T-helper 17 cell (primary cell): ENCODE measurements around the gene ABHD2. TPM values are rescaled to one million over a fixed set of nuclear protein-coding genes. Genes with fewer than 3 reads are reported as not detected.

Source experiments
- ATAC-seq: fragments of 150-1000 bp; cut with Tn5 transposase; 2 replicates; pipeline ENCODE4 v1.10.0; 2021; ENCODE audit warnings: mild to moderate bottlenecking, moderate library complexity
- DNase-seq, 3 donors: peaks; one replicate each; pipeline versions ENCODE4 v3.0.0 to v3.0.0-alpha.2; 2020 to 2021
- H3K9me3 ChIP-seq: one replicate; pipeline ENCODE4 v1.7.0; 2013; ENCODE audit warnings: low read length, mild to moderate bottlenecking; ENCODE audit not compliant: control insufficient read depth, poor library complexity, severe bottlenecking
- H3K27ac Mint-ChIP-seq: one replicate; pipeline ENCODE4 v1.8.0; 2022; ENCODE audit warnings: mild to moderate bottlenecking, moderate library complexity, mixed read lengths
- H3K27me3 Mint-ChIP-seq: one replicate; pipeline ENCODE4 v1.8.0; 2022; ENCODE audit warnings: mixed read lengths
- H3K36me3 Mint-ChIP-seq: one replicate; pipeline ENCODE4 v1.8.0; 2022; ENCODE audit warnings: low read depth, mixed read lengths
- H3K4me1 Mint-ChIP-seq: one replicate; pipeline ENCODE4 v1.8.0; 2022; ENCODE audit warnings: mild to moderate bottlenecking, mixed read lengths
- H3K4me3 Mint-ChIP-seq: one replicate; pipeline ENCODE4 v1.8.0; 2022; ENCODE audit warnings: mild to moderate bottlenecking, moderate library complexity, mixed read lengths
- total RNA-seq, 4 donors: library from RNA in 2 of 4; stranded (reverse) in 2 of 4; gene quantifications; one replicate each; pipeline ENCODE4 v1.2.3 and lab custom pipeline; 2022 to 2026

ABHD2 gene
- total RNA-seq, 2 donors from 2014 or later: 55.6 to 58.2 TPM

- Mint-ChIP-seq H3K27me3 (no peaks in the 10 kb centered on the region), H3K36me3 (peaks cover 6% of the 10 kb centered on the region), H3K4me1 (peaks cover 16% of the 10 kb centered on the region), H3K4me3 (no peak overlapping the region), H3K27ac (no peak overlapping the region)
- no peaks in the 10 kb centered on the region for H3K9me3 ChIP-seq
- no peak for DNase-seq
- no peak for ATAC-seq
Observed at GRCh38 chr15:89199746-89200145, 111.5 kb downstream of the ABHD2 start.

GRCh38 chr15:89200182-89200581 is 111.9 kb downstream of the ABHD2 start:
- no peaks in the 10 kb centered on the region for H3K9me3 ChIP-seq
- peaks cover 20% of the 10 kb centered on the region for H3K4me1 Mint-ChIP-seq
- no peak for DNase-seq
- no peak overlapping the region for H3K27ac Mint-ChIP-seq
- no peak for ATAC-seq
- peaks cover 6% of the 10 kb centered on the region for H3K36me3 Mint-ChIP-seq
- no peak overlapping the region for H3K4me3 Mint-ChIP-seq
- no peaks in the 10 kb centered on the region for H3K27me3 Mint-ChIP-seq

- H3K36me3 Mint-ChIP-seq: peaks cover 2% of the 10 kb centered on the region
- ATAC-seq: no peak
- no peaks in the 10 kb centered on the region for H3K9me3 ChIP-seq
- no peak overlapping the region for H3K27ac Mint-ChIP-seq
- no peaks in the 10 kb centered on the region for H3K27me3 Mint-ChIP-seq
- H3K4me3 Mint-ChIP-seq: no peak overlapping the region
- no peak for DNase-seq
- H3K4me1 Mint-ChIP-seq: peaks cover 21% of the 10 kb centered on the region
Observed at GRCh38 chr15:89201465-89202005, 113.3 kb downstream of the ABHD2 start.

GRCh38 chr15:89203705-89204273 is 115.5 kb downstream of the ABHD2 start:
- ATAC-seq (peak; percentile 61), DNase-seq (no peak)
- Mint-ChIP-seq H3K27ac (no peak overlapping the region), H3K4me3 (peak overlapping the region; percentile 57), H3K36me3 (no peaks in the 10 kb centered on the region), H3K4me1 (peaks cover 26% of the 10 kb centered on the region), H3K27me3 (peaks cover 8% of the 10 kb centered on the region)
- no peaks in the 10 kb centered on the region for H3K9me3 ChIP-seq

- no peak for ATAC-seq
- H3K27ac Mint-ChIP-seq: no peak overlapping the region
- no peak overlapping the region for H3K4me3 Mint-ChIP-seq
- no peaks in the 10 kb centered on the region for H3K36me3 Mint-ChIP-seq
- no peak for DNase-seq
- peaks cover 26% of the 10 kb centered on the region for H3K4me1 Mint-ChIP-seq
- H3K27me3 Mint-ChIP-seq: peaks cover 8% of the 10 kb centered on the region
- no peaks in the 10 kb centered on the region for H3K9me3 ChIP-seq
Observed at GRCh38 chr15:89205991-89206585, 117.8 kb downstream of the ABHD2 start.

- DNase-seq (peak; percentile 61 to 62 (median 61)), ATAC-seq (peak; percentile 90)
- H3K27me3 Mint-ChIP-seq: peaks cover 8% of the 10 kb centered on the region
- H3K9me3 ChIP-seq: no peaks in the 10 kb centered on the region
- no peaks in the 10 kb centered on the region for H3K36me3 Mint-ChIP-seq
- H3K4me1 Mint-ChIP-seq: peaks cover 26% of the 10 kb centered on the region
- no peak overlapping the region for H3K27ac Mint-ChIP-seq
- H3K4me3 Mint-ChIP-seq: no peak overlapping the region
Observed at GRCh38 chr15:89206908-89207331, 118.7 kb downstream of the ABHD2 start.

- Mint-ChIP-seq H3K27me3 (peaks cover 8% of the 10 kb centered on the region), H3K36me3 (no peaks in the 10 kb centered on the region), H3K4me3 (no peak overlapping the region), H3K4me1 (peaks cover 26% of the 10 kb centered on the region), H3K27ac (peak overlapping the region; percentile 53)
- no peaks in the 10 kb centered on the region for H3K9me3 ChIP-seq
- ATAC-seq (no peak), DNase-seq (no peak)
Observed at GRCh38 chr15:89208256-89208655, 120.0 kb downstream of the ABHD2 start.

GRCh38 chr15:89209057-89209456 is 120.8 kb downstream of the ABHD2 start:
- ATAC-seq: no peak
- DNase-seq: no peak
- Mint-ChIP-seq H3K27ac (no peak overlapping the region), H3K4me3 (no peak overlapping the region), H3K4me1 (peaks cover 19% of the 10 kb centered on the region), H3K36me3 (no peaks in the 10 kb centered on the region), H3K27me3 (peaks cover 8% of the 10 kb centered on the region)
- H3K9me3 ChIP-seq: no peaks in the 10 kb centered on the region

GRCh38 chr15:89211678-89212170 is 123.5 kb downstream of the ABHD2 start:
- H3K9me3 ChIP-seq: no peaks in the 10 kb centered on the region
- Mint-ChIP-seq H3K36me3 (no peaks in the 10 kb centered on the region), H3K27me3 (peaks cover 8% of the 10 kb centered on the region), H3K27ac (no peak overlapping the region), H3K4me3 (no peak overlapping the region), H3K4me1 (peaks cover 7% of the 10 kb centered on the region)
- DNase-seq (no peak), ATAC-seq (no peak)

- no peaks in the 10 kb centered on the region for H3K9me3 ChIP-seq
- Mint-ChIP-seq H3K4me3 (no peak overlapping the region), H3K27me3 (peaks cover 10% of the 10 kb centered on the region), H3K27ac (no peak overlapping the region), H3K4me1 (no peaks in the 10 kb centered on the region), H3K36me3 (no peaks in the 10 kb centered on the region)
- ATAC-seq (no peak), DNase-seq (no peak)
Observed at GRCh38 chr15:89215627-89216026, 127.4 kb downstream of the ABHD2 start.

- H3K36me3 Mint-ChIP-seq: no peaks in the 10 kb centered on the region
- H3K4me1 Mint-ChIP-seq: no peaks in the 10 kb centered on the region
- peaks cover 10% of the 10 kb centered on the region for H3K27me3 Mint-ChIP-seq
- ATAC-seq (no peak), DNase-seq (no peak)
- H3K27ac Mint-ChIP-seq: no peak overlapping the region
- no peak overlapping the region for H3K4me3 Mint-ChIP-seq
- H3K9me3 ChIP-seq: no peaks in the 10 kb centered on the region
Observed at GRCh38 chr15:89217031-89217430, 128.8 kb downstream of the ABHD2 start.

- H3K4me1 Mint-ChIP-seq: no peaks in the 10 kb centered on the region
- DNase-seq (no peak), ATAC-seq (no peak)
- H3K36me3 Mint-ChIP-seq: no peaks in the 10 kb centered on the region
- peaks cover 16% of the 10 kb centered on the region for H3K27me3 Mint-ChIP-seq
- no peaks in the 10 kb centered on the region for H3K9me3 ChIP-seq
- H3K27ac Mint-ChIP-seq: peak overlapping the region; percentile 3
- H3K4me3 Mint-ChIP-seq: no peak overlapping the region
Observed at GRCh38 chr15:89217686-89218376, 129.6 kb downstream of the ABHD2 start.

GRCh38 chr15:89218531-89218930 is 130.3 kb downstream of the ABHD2 start:
- Mint-ChIP-seq H3K27ac (no peak overlapping the region), H3K4me3 (no peak overlapping the region), H3K36me3 (no peaks in the 10 kb centered on the region), H3K27me3 (peaks cover 17% of the 10 kb centered on the region), H3K4me1 (no peaks in the 10 kb centered on the region)
- DNase-seq (no peak), ATAC-seq (no peak)
- H3K9me3 ChIP-seq: no peaks in the 10 kb centered on the region
